Fibroblast of mammary gland (primary cell): Measurements from ENCODE around the gene LSM4.

Experiments used
- DNase-seq: peaks from one replicate; pipeline ENCODE4 v3.0.0-alpha.2; 2010; ENCODE audit warnings: low read depth
- H3K4me3 ChIP-seq: 2 replicates; pipeline ENCODE4 v1.5.1; 2011; ENCODE audit warnings: low read depth, mild to moderate bottlenecking, low read length, moderate library complexity; ENCODE audit not compliant: control insufficient read depth
- TF ChIP-seq, protein P1 (sequence below): conservative IDR thresholded peaks from 2 replicates; pipeline ENCODE4 v1.5.1; 2011; ENCODE audit warnings: low read depth, low read length, inconsistent platforms; ENCODE audit not compliant: control insufficient read depth, insufficient read depth

Gene LSM4

GRCh38 chr19:18293642-18294466 is 29.0 kb downstream of the LSM4 start:
- H3K4me3 ChIP-seq, result no peak overlapping the region
- TF ChIP-seq, protein P1, sequence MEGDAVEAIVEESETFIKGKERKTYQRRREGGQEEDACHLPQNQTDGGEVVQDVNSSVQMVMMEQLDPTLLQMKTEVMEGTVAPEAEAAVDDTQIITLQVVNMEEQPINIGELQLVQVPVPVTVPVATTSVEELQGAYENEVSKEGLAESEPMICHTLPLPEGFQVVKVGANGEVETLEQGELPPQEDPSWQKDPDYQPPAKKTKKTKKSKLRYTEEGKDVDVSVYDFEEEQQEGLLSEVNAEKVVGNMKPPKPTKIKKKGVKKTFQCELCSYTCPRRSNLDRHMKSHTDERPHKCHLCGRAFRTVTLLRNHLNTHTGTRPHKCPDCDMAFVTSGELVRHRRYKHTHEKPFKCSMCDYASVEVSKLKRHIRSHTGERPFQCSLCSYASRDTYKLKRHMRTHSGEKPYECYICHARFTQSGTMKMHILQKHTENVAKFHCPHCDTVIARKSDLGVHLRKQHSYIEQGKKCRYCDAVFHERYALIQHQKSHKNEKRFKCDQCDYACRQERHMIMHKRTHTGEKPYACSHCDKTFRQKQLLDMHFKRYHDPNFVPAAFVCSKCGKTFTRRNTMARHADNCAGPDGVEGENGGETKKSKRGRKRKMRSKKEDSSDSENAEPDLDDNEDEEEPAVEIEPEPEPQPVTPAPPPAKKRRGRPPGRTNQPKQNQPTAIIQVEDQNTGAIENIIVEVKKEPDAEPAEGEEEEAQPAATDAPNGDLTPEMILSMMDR, result no peak
- DNase-seq, result no peak

DNA sequence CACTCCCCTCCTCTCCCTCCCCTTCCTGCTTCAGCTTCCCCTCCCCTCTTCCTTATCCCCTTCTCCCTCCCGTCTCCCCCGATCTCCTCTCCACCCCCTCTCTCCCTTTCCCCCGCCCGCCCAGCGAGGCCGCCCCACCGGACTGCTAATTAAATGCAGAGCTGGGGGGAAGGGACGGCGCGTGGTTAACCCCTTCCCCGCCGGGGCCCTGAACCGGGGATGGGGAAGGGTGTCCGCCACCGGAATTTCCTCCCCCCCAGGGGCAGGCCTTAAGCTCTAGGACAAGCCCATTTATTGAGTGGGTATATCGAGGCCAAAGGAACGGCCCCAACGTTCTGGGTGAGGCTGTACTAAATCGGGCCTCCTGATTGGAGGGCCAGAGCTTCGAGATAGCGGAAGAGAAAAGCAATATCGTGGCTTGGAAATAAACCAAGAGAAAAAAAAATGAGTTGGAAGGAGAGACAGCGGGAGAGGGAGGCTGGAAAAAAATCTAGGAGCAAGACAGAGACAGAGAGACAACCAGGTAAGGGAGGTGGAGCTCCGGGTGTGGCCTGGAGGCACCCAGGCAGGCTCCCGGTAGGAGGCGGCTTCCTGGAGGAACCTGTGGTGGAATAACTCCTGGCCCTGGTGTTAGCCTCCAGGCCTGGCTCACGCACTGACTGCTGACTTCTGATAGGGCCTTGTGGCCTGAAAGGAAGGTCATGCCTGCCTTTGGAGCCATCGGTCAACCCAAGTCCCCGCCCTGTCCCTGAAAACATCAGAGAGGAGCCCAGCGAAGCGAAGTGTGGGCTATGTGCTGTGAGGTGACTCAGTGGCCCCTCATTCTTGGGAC is 29.9 kb downstream of the LSM4 start:
- peak overlapping the region; percentile 64 for H3K4me3 ChIP-seq
- TF ChIP-seq, protein P1, result no peak
- peak; percentile 84 for DNase-seq

- no peak for DNase-seq
- TF ChIP-seq, protein P1, result no peak
- H3K4me3 ChIP-seq, result peak overlapping the region; percentile 64
These were observed 30.4 kb downstream of the LSM4 start for GRCh38 chr19:18292462-18292809.

DNA sequence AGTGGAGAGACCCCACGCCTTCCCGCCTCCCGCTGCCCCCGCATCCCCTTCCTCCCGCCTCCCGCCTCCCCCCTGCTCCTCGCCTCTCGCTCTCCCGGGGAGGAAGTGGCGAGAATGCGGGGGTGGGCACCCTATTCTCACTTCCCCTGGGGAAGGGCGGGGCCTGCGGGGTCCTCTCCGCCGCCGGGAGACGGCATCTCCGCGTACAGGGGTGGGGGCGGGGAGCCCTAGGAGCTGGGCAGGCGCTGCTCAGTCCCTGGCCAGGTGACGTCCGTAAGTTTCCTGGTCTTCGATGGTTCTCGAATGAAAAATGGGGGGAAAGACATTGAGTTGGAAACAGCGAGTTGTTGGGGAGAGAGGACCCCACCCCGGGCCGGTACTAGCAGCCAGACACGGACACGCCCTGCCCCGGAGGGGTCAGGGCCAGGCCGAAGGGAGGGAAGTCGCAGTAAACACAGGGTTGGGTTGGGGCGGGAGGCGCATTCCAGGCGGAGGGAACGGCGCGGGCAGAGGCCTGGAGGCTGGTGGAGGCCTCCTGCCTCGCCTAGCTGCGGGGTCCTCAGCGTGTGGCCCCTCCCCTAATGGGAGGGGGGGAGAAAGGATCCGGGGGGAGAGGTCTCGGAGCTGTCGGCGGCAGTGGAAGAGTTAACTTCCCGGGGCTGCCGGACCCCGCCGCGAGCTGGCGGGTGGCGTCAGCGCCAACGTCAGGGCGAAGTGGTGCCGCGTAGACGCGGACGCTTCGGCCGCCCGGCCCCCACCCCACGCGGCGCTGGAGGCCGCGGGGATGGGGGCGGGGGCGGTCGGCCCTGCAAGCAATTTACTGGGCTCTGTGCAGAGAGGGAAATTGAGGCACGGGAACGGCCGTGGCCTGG is 31.1 kb downstream of the LSM4 start:
- TF ChIP-seq, protein P1, result no peak
- peak; percentile 77 for DNase-seq
- H3K4me3 ChIP-seq, result peak overlapping the region; percentile 64

DNA sequence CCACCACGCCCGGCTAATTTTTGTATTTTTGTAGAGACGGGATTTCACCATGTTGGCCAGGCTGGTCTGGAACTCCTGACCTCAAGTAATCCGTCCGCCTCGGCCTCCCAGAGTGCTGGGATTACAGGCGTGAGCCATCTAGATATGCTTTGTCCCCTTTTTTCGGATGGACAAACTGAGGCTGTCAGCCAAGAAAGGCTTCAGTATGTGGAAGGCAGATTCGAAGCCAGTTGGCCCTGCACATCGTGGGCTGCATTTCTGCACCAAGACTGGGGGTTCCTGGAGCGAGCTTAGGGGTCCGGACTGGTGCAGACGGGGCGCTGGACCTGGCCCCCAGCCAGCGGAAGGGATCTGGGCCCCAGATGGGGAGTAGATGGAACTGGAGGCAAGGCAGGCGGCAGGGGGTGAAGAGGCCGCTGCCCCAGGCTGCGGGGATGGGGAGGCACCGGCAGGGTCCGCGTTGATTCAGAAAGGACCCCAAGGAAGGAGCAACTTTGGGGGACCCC is 31.8 kb downstream of the LSM4 start:
- H3K4me3 ChIP-seq, result peak overlapping the region; percentile 64
- TF ChIP-seq, protein P1, result no peak
- DNase-seq, result no peak

- no peak overlapping the region for H3K4me3 ChIP-seq
These were observed 32.4 kb downstream of the LSM4 start for GRCh38 chr19:18290302-18291018.

More at GRCh38 chr19:18290302-18291018, 32.4 kb downstream of the LSM4 start:
- no peak for DNase-seq
- TF ChIP-seq, protein P1, result no peak
